Measurements from ENCODE around the gene MAML2.

DNA sequence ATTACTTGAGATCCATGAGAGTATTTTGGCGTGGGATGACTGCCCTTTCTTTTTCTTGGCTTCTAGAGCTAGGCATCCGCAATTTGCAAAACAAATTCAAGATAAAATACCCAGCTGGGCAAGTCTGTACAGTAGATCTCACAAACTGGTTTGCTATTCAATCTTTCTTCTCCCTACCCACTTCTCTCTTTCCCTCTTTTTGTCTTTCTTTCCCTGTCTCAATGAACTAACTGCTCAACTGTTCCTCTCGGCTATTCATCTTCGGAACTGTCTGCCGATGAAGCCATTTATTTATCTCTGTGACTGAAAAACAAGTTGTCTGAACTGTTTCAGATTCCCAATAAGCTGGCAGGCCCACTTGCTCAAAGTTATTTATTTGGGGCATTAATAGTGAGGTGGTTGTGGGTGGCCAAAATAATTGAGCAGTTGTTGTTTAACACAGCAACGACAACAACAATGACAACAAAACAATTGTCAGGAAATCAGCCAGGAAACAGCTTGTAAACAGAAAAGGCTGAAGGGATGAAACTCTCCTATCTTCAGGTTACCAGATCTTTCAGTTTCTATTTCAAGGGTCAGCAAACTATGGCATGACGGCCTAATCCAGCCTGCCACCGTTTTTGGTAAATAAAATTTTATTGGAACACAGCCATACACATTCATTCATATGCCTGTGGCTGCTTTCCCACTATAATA is 343.1 kb downstream of the MAML2 start:
- TF ChIP-seq, protein P1, sequence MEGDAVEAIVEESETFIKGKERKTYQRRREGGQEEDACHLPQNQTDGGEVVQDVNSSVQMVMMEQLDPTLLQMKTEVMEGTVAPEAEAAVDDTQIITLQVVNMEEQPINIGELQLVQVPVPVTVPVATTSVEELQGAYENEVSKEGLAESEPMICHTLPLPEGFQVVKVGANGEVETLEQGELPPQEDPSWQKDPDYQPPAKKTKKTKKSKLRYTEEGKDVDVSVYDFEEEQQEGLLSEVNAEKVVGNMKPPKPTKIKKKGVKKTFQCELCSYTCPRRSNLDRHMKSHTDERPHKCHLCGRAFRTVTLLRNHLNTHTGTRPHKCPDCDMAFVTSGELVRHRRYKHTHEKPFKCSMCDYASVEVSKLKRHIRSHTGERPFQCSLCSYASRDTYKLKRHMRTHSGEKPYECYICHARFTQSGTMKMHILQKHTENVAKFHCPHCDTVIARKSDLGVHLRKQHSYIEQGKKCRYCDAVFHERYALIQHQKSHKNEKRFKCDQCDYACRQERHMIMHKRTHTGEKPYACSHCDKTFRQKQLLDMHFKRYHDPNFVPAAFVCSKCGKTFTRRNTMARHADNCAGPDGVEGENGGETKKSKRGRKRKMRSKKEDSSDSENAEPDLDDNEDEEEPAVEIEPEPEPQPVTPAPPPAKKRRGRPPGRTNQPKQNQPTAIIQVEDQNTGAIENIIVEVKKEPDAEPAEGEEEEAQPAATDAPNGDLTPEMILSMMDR (IDR thresholded peaks at IDR 0.05) = no peak
- TF ChIP-seq EZH2phosphoT487 (IDR thresholded peaks at IDR 0.05) = no peak
- TF ChIP-seq EZH2 (IDR thresholded peaks at IDR 0.05) = no peak

Measured in neural progenitor cell (in vitro differentiated cells).